Mesodermal cell (in vitro differentiated cells): Measurements from ENCODE around the gene ZNF492.
"Not testable (repeated sequence)": the region's sequence is repeated elsewhere in the genome, so short reads cannot be mapped to it uniquely, and the experiment has no call there.

ENCODE experiments used
- H3K27ac ChIP-seq: 2 replicates; pipeline ENCODE4 v1.7.0; 2013; ENCODE audit warnings: mild to moderate bottlenecking, low read depth, low read length, moderate library complexity; ENCODE audit not compliant: severe bottlenecking
- H3K36me3 ChIP-seq: 2 replicates; pipeline ENCODE4 v1.7.1; 2013; ENCODE audit warnings: mild to moderate bottlenecking, low read length, moderate library complexity; ENCODE audit not compliant: control insufficient read depth, insufficient read depth
- H3K4me1 ChIP-seq: one replicate; pipeline ENCODE4 v1.7.1; 2013; ENCODE audit warnings: mild to moderate bottlenecking, low read length; ENCODE audit not compliant: insufficient read depth, control insufficient read depth, poor library complexity, severe bottlenecking
- H3K4me3 ChIP-seq: 2 replicates; pipeline ENCODE4 v1.7.0; 2013; ENCODE audit warnings: low read length, control low read depth, mild to moderate bottlenecking; ENCODE audit not compliant: insufficient read depth, poor library complexity, severe bottlenecking; ENCODE audit errors: extremely low read depth
- H3K9me3 ChIP-seq: 2 replicates; pipeline ENCODE4 v1.7.1; 2013; ENCODE audit warnings: mild to moderate bottlenecking, low read length, moderate library complexity; ENCODE audit not compliant: control insufficient read depth
- WGBS, 2 experiments: methylation state at CpG; one replicate each; pipeline ENCODE4 v1.1.5; 2013; ENCODE audit warnings: missing lambda C conversion rate in 2 of 2; ENCODE audit not compliant: insufficient coverage in 2 of 2; 5-methylcytosine and 5-hydroxymethylcytosine counted together

The ZNF492 gene

DNA sequence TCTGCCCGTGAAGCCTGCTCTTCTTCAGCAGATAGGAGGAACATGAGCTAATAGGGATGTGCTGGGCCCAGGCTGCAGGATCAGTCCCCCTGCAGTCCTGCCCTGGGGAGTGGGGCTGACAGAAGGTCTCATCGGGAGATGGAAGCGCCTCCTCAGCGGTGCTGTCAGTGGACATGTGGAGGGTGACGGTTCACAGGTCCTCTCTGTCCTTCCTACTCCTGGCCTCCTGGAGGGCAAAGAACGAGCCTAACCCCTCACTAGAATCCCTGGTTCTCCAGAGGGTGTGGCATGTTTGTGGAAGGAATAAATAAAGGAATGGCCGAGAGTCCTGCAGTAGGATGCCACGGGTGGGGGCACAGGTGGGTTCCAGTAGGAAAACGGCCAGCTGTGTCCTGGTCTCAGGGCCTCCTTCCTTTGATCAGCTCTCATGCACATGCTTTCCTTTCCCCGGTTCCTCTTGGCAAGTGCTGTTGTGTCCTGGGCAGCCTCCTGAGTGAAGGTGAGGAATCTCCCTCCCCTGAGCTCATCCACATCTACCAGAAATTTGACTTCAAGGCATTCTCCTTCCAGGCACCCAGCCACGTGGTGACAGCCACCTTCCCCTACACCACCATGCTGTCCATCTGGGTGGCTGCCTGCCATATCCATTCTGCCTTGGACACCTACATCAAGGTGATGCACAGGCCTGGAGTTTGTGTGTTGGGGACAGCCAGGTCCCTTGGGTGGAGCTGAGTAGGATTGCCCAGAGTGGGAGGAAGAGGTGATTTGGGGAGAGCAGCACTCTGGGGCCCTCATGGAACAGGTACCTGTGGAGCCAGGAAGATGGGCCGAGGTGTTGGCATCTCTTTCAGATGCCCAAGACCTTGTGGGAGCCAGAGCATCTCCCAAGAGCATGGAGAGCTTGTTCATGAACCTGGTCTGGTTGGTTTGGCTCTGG lies 28.6 kb upstream of the ZNF492 start:
- peaks cover 94% of the 10 kb centered on the region for H3K9me3 ChIP-seq

GRCh38 chr19:22606212-22606553 lies 27.9 kb upstream of the ZNF492 start:
- 18 to 21% methylated on average over 2 of the region's 2 CpGs for WGBS, 2 experiments
- H3K4me3 ChIP-seq = no peak overlapping the region

More for the DNA sequence above, 28.6 kb upstream of the ZNF492 start:
- no peak overlapping the region for H3K27ac ChIP-seq
- no peak overlapping the region for H3K4me3 ChIP-seq
- H3K4me1 ChIP-seq = no peaks in the 10 kb centered on the region
- no peaks in the 10 kb centered on the region for H3K36me3 ChIP-seq
- 70 to 78% methylated on average over 6 to 9 of the region's 12 CpGs for WGBS, 2 experiments

GRCh38 chr19:22606954-22607652 lies 27.0 kb upstream of the ZNF492 start:
- Histone ChIP-seq H3K9me3 (peaks cover 93% of the 10 kb centered on the region), H3K4me3 (no peak overlapping the region), H3K27ac (no peak overlapping the region), H3K36me3 (no peaks in the 10 kb centered on the region), H3K4me1 (no peaks in the 10 kb centered on the region)
- WGBS, 2 experiments = 44 to 55% methylated on average over 6 of the region's 6 CpGs

More at GRCh38 chr19:22606212-22606553, 27.9 kb upstream of the ZNF492 start:
- peaks cover 94% of the 10 kb centered on the region for H3K9me3 ChIP-seq
- no peak overlapping the region for H3K27ac ChIP-seq
- H3K36me3 ChIP-seq = no peaks in the 10 kb centered on the region
- no peaks in the 10 kb centered on the region for H3K4me1 ChIP-seq

GRCh38 chr19:22607653-22608430 lies 26.3 kb upstream of the ZNF492 start:
- 62 to 66% methylated on average over 16 to 18 of the region's 18 CpGs for WGBS, 2 experiments
- Histone ChIP-seq H3K4me1 (no peaks in the 10 kb centered on the region), H3K36me3 (no peaks in the 10 kb centered on the region), H3K4me3 (no peak overlapping the region), H3K9me3 (peaks cover 92% of the 10 kb centered on the region), H3K27ac (no peak overlapping the region)

DNA sequence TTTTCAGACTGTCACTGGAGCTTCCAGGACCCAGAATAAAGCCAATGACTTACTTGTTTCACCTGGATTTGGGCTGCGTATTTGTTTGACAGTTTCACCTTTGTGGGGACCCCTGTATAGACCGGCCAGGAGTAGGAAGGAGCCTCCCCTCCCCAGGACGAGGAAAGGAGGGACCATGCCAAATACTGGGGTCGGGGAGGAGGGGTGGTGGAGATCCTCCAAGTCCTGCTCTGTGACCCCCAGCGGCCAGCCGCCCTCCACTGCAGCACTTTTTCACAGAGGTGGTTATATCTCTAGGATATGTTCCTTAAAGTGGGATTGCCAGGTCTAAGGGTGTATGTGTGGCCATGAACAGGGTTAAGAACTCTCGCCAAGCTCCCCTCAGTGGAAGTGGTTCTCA lies 25.7 kb upstream of the ZNF492 start:
- Histone ChIP-seq H3K4me3 (no peak overlapping the region), H3K4me1 (no peaks in the 10 kb centered on the region), H3K36me3 (no peaks in the 10 kb centered on the region), H3K27ac (no peak overlapping the region), H3K9me3 (peaks cover 90% of the 10 kb centered on the region)
- WGBS, 2 experiments = 60 to 84% methylated on average over 1 to 2 of the region's 7 CpGs

DNA sequence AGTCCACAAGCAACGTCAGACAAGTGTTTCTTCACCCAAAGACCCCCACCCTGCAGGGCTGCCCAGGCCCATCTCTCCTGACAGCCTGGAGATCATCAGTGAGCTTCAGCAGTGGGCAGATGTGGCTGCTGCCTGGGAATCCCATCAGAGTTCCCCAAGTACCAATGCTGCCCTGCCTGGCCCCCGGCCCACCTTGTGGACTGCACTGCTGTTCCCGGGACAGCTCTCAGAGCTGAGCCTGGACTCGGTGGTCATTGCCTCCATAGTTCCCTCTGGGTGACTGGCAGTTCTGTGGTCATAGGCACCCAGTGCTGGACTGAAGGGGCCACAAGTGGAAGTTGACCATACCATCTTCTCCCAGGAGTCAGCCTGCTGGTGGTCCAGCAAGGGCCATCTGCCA lies 24.5 kb upstream of the ZNF492 start:
- Histone ChIP-seq H3K4me1 (no peaks in the 10 kb centered on the region), H3K9me3 (peaks cover 79% of the 10 kb centered on the region), H3K4me3 (no peak overlapping the region), H3K36me3 (no peaks in the 10 kb centered on the region), H3K27ac (no peak overlapping the region)
- WGBS, 2 experiments = 48 to 69% methylated on average over 4 of the region's 4 CpGs

DNA sequence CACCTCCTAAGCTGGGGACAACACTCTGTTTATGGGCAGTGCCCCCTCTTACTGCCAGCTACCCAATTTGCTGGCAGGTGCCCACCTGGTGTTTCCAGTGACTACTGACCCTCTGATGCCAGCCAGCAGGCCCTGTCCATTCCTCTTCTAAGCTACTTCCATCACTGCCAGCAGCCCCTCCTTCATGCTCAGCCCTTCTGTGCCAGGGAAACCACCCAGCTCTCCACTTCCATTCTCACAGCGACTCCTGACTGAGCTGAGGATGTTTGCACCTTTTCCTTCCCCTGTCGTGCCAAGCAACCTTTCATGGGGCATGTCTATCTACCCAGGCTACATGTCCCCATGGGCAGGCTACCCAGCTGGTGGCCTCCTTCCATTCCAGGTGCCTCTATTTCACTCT lies 24.0 kb upstream of the ZNF492 start:
- no peak overlapping the region for H3K27ac ChIP-seq
- H3K4me3 ChIP-seq = no peak overlapping the region
- peaks cover 74% of the 10 kb centered on the region for H3K9me3 ChIP-seq
- WGBS, 2 experiments = 14 to 31% methylated on average over 1 to 2 of the region's 2 CpGs
- no peaks in the 10 kb centered on the region for H3K36me3 ChIP-seq
- no peaks in the 10 kb centered on the region for H3K4me1 ChIP-seq

DNA sequence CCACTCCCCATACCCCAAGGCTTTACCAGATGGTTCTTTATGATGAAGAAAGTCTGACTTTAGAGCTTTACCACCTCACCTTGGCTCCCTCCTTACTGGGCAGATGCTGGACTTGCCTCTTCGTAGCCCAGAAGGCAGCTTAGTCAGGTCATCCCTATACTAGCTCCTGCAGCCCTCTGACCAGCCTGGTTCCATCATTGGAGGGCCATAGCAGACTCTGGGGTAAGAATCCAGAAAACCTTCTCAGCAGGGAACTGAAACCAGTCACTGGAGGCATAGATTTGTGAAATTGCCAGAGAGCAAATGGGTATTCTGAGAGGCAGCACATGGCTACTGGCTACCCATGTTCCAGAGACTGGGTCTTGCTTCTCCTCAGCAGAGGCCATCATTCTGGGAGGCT lies 21.8 kb upstream of the ZNF492 start:
- 30 to 33% methylated on average over 1 of the region's 1 CpG for WGBS, 2 experiments
- H3K4me1 ChIP-seq = no peaks in the 10 kb centered on the region
- H3K9me3 ChIP-seq = peaks cover 65% of the 10 kb centered on the region
- no peak overlapping the region for H3K4me3 ChIP-seq
- no peak overlapping the region for H3K27ac ChIP-seq
- no peaks in the 10 kb centered on the region for H3K36me3 ChIP-seq

DNA sequence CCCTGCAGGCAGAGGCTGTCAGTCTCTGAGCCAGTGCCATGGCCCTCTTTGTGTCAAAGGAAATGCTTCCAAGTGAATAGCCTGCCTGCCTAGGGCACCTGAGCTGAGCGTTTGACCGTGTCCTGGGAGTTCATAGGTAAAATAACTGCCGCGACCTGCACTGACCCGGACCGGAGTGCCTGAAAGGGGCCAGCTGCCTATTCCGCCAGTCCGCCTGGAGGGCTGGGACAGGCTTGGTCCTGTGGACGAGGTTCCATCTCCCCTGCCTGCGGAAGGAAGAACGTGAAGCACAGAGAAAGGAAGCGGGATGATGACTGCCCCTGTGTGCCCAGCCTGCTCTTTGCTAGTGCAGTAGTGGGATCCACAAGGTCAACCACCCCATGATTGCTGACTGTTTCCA lies 17.5 kb upstream of the ZNF492 start:
- H3K36me3 ChIP-seq = no peaks in the 10 kb centered on the region
- H3K4me3 ChIP-seq = no peak overlapping the region
- H3K4me1 ChIP-seq = no peaks in the 10 kb centered on the region
- H3K9me3 ChIP-seq = peaks cover 52% of the 10 kb centered on the region
- no peak overlapping the region for H3K27ac ChIP-seq
- 88% methylated on average over 12 of the region's 12 CpGs for WGBS, 2 experiments

- H3K4me1 ChIP-seq = not testable (repeated sequence)
- WGBS, 2 experiments = 100% methylated on average over 1 of the region's 7 CpGs; no CpG with 5 or more reads in 1 of the 2 experiments
Measured at GRCh38 chr19:22617181-22617580, 16.9 kb upstream of the ZNF492 start.

More at GRCh38 chr19:22617181-22617580, 16.9 kb upstream of the ZNF492 start:
- H3K36me3 ChIP-seq, H3K4me3 ChIP-seq, H3K27ac ChIP-seq: not testable (repeated sequence)
- peaks cover 55% of the 10 kb centered on the region for H3K9me3 ChIP-seq
